Measurements from ENCODE around the gene B4GALNT1.
A peak's percentile ranks its signal among the peaks of the same experiment; 100 is the strongest.

- TF ChIP-seq, protein P1, sequence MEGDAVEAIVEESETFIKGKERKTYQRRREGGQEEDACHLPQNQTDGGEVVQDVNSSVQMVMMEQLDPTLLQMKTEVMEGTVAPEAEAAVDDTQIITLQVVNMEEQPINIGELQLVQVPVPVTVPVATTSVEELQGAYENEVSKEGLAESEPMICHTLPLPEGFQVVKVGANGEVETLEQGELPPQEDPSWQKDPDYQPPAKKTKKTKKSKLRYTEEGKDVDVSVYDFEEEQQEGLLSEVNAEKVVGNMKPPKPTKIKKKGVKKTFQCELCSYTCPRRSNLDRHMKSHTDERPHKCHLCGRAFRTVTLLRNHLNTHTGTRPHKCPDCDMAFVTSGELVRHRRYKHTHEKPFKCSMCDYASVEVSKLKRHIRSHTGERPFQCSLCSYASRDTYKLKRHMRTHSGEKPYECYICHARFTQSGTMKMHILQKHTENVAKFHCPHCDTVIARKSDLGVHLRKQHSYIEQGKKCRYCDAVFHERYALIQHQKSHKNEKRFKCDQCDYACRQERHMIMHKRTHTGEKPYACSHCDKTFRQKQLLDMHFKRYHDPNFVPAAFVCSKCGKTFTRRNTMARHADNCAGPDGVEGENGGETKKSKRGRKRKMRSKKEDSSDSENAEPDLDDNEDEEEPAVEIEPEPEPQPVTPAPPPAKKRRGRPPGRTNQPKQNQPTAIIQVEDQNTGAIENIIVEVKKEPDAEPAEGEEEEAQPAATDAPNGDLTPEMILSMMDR (optimal IDR thresholded peaks at IDR 0.05 in 1 of 3, IDR thresholded peaks at IDR 0.05 in 1 of 3, conservative IDR thresholded peaks at IDR 0.05 in 1 of 3; ENCODE audit: extremely low read depth in 1 of 3, insufficient read depth in 2 of 3, low read length in 3 of 3) = no peak
- TF ChIP-seq EZH2 (IDR thresholded peaks at IDR 0.05; ENCODE audit: low read length) = peak; percentile 89
Measured at GRCh38 chr12:57611827-57612710, 20.9 kb downstream of the B4GALNT1 start.

Measured in keratinocyte (primary cell).